HTR-8/SVneo (cell line): Measurements from ENCODE around the gene SLC10A7.

Experiments
- DNase-seq: peaks from one replicate; pipeline ENCODE4 v3.0.0; 2011; ENCODE audit warnings: low spot score, mixed read lengths; ENCODE audit not compliant: insufficient read length
- FAIRE-seq: peaks from 2 replicates; lab custom pipeline; 2011; peaks lifted over from hg19 to GRCh38; lab: Jason Lieb, UNC

SLC10A7 gene

DNA sequence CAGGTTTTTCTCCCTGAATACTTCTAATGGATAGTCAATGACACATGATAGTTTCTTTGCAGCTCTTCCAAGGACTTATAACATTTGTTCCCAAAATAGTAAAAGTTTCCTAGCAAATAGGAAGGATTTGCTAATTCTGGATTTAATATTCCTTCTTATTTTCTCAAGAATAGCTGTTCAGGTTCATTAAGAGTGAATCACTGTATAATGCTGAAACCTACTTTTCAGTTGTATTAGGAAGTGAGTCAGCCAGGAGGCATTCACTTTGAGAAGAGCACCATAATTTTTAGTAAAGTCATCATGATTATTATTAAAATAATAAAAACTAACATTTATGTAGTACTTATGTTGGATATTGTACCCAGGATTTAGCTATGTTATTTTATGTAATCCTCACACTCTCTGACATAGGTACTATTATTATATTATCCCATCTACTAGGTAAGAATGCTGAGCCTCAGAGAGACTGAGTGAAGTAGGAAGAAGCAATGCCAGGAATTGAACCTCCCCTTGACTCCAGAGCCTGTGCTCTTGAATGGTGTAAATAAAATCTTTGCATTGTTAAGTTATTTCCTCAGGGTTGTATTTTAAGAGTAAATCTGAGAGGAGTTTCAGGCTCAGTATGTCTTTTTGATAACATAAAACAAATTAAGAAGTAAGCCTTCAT lies 192.6 kb downstream of the SLC10A7 start:
- no peak for DNase-seq
- no peak for FAIRE-seq

GRCh38 chr4:146327859-146328650 lies 193.7 kb downstream of the SLC10A7 start:
- FAIRE-seq (no peak), DNase-seq (no peak)

GRCh38 chr4:146318894-146319293 lies 202.8 kb downstream of the SLC10A7 start:
- FAIRE-seq (no peak), DNase-seq (no peak)

- FAIRE-seq: no peak
- DNase-seq: no peak
These were observed 204.0 kb downstream of the SLC10A7 start for GRCh38 chr4:146317783-146318182.

- no peak for DNase-seq
- no peak for FAIRE-seq
These were observed 206.6 kb downstream of the SLC10A7 start for GRCh38 chr4:146315184-146315583.

DNA sequence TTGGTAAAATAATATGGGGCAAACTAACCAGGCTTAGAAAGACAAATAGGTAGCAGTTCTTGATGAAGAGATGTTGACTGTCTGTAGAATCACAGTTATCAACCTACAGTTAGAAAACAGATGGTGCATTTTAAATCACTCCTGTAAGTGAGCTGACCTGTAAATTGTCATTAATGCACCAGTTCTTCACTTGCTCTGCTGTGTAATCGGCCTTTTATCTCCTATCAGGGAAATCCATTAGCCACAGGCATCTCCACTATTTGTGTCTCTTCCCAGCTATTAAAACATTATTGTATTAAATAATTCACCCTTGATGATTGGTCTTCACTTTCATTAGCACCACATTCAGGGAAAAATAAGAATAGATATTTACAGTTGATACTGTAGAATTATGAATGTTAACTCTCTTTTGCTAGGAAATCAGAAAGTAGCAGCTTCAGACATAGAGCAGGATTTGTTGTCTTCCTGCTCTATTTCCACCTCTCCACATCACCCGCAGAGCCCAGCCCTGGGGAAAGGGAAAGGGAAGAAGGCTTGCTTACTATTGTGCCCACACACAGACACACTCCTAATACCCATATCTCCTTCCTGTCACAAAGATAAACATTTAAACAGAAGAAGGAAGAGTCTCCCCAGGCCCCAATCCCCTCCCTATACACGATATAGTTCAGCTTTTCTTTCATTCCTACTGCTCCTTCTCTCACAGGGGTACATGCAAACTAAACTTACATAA lies 210.3 kb downstream of the SLC10A7 start:
- DNase-seq: no peak
- no peak for FAIRE-seq

DNA sequence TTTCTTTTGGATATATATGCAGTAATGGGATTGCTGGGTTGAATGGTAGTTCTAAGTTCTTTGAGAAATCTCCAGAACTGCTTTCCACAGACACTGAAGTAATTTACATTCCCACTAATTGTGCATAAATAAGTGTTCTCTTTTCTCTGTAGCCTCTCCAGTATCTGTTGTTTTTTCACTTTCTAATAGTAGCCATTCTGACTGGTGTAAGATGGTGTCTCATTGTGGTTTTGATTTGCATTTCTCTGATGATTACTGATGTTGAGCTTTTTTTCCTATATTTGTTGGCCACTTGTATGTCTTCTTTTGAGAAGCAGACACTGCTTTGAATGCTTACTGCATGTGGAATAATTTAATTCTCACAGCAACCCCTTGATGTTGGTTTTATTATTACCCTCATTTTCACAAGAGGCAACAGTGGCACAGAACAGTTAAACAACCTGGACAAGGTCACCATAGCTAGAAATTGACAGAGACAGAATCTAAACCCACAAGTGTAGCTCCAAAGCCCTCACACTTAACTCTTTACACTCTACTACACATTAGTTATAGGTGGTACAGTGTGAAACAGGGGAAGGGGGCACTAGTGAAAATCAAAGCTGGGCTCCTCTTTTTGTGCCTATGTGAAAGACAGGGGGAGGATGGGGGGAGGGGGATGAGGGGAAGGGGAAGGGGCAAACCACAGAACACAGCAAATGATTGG lies 211.3 kb downstream of the SLC10A7 start:
- DNase-seq: no peak
- FAIRE-seq: no peak

DNA sequence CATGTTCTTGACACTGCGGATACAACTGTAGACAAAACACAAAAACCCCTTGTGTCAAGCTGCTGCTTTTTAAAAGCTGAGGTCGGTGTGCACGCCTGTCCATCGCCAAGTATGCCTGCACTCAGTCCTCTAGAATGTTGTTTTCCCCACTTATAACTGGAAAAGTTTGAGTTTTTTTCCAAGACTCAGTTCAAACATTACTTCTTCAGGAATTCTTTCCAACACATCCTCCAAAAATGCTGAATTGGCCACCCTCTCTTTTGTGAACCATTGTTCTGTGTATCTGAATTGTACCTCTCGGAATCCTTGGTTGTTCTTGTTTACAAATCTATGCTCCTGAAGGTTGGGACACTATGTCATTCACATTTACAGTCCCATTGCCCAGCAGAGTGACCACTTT lies 212.8 kb downstream of the SLC10A7 start:
- DNase-seq: no peak
- FAIRE-seq: no peak

GRCh38 chr4:146302822-146303221 lies 218.9 kb downstream of the SLC10A7 start:
- FAIRE-seq: no peak

DNA sequence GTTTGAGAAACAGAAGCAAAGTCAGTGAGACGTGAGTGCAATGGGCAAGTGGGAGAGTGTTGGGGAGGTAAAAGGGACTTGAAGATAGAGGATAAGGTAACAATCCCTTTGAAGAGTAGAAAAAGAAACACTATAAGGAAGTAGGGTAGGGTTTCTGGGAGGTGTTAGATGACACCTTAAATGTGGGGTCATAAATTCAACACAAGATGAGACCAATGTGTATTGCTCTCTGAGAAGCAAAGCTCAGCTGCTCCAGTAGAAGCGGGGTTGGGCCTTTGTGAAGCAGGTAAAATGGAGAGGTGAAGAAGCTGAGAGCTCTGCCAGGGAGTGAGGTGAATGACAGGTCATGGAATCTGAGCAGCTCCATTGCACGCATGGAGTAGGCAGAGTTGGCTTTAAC lies 222.1 kb downstream of the SLC10A7 start:
- DNase-seq: no peak
- FAIRE-seq: no peak

More at GRCh38 chr4:146302822-146303221, 218.9 kb downstream of the SLC10A7 start:
- no peak for DNase-seq

DNA sequence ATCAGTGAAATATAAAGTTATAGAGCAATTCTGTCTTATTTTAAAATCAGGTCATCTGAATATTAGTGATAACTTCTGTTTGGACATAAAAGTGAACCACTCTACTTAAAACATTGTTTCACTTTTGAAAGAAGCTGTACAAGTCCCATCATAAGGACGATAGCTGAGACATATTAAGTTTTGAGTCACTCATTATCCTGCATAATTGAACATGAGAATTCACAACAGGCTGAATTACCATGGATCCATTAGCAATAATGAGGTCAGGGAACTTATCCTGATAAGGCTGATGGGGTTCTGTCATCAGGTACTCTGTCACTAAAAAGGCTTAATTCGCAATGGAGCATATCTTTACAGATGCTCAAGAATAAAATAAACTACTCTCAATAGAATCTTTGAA lies 227.0 kb downstream of the SLC10A7 start:
- no peak for DNase-seq
- no peak for FAIRE-seq

DNA sequence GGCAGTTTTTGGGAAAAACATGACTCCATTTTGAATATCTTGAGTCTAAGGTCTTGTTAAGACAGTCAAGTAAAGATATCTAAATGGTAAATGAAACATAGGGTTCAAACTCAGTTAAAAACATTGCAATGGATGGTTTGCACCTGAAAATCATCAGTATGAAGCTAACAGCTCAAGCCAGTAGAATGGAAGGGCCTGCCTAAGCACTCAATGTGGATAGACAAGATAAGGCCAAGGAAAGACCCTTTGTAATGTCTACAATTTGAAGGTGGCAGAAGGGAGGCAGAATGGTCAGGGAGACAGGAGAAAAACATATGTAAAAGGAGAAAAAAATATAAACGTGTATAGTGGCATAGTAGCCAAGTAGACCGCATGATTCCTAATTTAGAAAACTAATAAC lies 229.2 kb downstream of the SLC10A7 start:
- DNase-seq (no peak), FAIRE-seq (no peak)

GRCh38 chr4:146291313-146291712 lies 230.4 kb downstream of the SLC10A7 start:
- FAIRE-seq (no peak), DNase-seq (no peak)

- DNase-seq: no peak
- no peak for FAIRE-seq
These were observed 233.5 kb downstream of the SLC10A7 start for GRCh38 chr4:146288193-146288592.

DNA sequence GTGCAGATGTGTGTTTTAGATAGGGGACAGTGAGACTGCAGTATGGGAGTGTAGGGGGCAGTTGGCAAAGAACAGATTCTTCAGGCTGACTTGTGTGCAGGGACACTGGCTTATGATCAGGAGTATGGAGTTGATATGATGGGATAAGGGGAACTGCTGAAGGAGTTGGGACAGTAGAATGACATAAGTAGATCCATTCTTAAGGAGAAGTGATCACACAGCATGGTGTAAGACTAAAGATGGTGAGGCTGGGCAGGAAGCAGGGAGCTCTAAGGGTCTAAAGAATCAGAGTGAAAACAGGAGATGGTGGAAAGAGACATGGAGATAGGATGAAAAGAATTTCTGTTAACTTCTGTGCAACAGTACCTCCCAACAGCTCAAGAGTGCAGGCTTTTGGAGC lies 236.7 kb downstream of the SLC10A7 start:
- DNase-seq (no peak), FAIRE-seq (no peak)

- FAIRE-seq: no peak
- DNase-seq: no peak
These were observed 237.7 kb downstream of the SLC10A7 start for GRCh38 chr4:146283758-146284651.

DNA sequence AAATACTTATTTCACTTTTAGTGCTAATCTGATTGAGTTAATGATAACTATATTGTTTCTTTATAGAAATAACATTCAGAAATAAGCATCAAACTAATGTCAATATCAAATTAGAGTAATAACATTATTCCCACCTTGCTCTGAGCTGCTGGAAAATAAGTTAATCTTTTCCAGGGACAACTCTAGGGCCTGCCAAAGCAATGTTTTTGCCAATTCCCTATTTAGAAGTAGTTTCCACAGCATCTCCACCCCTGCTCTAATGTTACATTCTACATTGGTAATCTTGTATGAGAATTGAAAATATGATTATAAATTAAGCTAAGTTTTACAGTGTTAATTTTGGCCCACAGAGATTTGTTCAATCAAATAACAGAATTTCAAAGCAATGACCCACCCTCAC lies 239.1 kb downstream of the SLC10A7 start:
- FAIRE-seq (no peak), DNase-seq (no peak)

DNA sequence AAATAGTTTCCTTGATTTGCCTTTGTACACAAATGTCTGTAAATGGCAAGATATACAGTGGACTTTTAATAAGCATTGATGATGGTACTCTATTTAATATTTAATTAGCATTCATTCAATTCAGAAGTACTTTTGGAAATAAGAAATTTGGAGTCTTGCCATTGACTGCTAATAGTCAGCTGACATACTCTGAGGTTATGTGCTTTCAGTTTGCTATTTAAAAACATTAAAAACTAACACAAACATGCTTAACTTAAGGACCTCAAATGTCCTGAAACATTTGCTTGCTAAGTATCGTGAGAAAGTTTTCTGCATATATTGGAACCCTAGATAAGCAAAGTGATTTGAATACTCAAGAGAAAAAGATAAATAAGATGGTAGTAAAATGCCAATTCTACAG lies 242.8 kb downstream of the SLC10A7 start:
- DNase-seq (no peak), FAIRE-seq (no peak)

GRCh38 chr4:146275370-146275769 lies 246.4 kb downstream of the SLC10A7 start:
- DNase-seq: no peak
- no peak for FAIRE-seq

GRCh38 chr4:146274774-146275173 lies 247.0 kb downstream of the SLC10A7 start:
- DNase-seq: no peak
- no peak for FAIRE-seq
